Panc1 (cell line): ENCODE measurements around the gene ATP5MC2.

Experiments
- SIN3A ChIP-seq: IDR thresholded peaks from 2 replicates; pipeline ENCODE4 v1.6.1; 2012; ENCODE audit warnings: low read depth, mild to moderate bottlenecking, low read length, moderate library complexity, borderline replicate concordance; ENCODE audit not compliant: insufficient read depth
- TF ChIP-seq, protein P1 (sequence below): fragments of 450-650 bp; IDR thresholded peaks from 2 replicates; pipeline ENCODE4 v1.5.1; 2017; ENCODE audit warnings: mild to moderate bottlenecking

DNA sequence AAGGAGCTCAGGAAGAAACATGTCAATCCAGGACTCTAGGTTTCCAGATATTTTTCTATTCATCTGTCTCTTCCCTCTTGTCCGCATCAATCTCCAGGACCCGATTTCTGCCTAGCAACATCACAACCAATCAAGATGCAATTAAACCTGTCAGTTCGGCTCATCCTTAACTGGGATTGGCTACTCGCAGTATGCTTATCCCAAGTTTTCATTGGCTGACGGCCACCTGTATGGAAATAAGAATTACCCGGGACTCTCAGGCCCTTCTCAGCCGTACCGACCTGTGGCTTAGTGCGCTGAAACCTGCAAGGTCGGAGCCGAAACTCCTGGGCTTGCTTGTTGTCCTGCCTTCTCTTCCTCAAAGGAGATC lies 20.4 kb upstream of the ATP5MC2 start:
- TF ChIP-seq, protein P1, sequence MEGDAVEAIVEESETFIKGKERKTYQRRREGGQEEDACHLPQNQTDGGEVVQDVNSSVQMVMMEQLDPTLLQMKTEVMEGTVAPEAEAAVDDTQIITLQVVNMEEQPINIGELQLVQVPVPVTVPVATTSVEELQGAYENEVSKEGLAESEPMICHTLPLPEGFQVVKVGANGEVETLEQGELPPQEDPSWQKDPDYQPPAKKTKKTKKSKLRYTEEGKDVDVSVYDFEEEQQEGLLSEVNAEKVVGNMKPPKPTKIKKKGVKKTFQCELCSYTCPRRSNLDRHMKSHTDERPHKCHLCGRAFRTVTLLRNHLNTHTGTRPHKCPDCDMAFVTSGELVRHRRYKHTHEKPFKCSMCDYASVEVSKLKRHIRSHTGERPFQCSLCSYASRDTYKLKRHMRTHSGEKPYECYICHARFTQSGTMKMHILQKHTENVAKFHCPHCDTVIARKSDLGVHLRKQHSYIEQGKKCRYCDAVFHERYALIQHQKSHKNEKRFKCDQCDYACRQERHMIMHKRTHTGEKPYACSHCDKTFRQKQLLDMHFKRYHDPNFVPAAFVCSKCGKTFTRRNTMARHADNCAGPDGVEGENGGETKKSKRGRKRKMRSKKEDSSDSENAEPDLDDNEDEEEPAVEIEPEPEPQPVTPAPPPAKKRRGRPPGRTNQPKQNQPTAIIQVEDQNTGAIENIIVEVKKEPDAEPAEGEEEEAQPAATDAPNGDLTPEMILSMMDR: no peak
- no peak for TF ChIP-seq SIN3A
